Liver (tissue), 9 donors: ENCODE measurements around the gene CA14. TPM values are rescaled to one million over a fixed set of nuclear protein-coding genes. Genes with fewer than 3 reads are reported as not detected.

Experiments used
- DNase-seq: peaks from one replicate; pipeline ENCODE4 v3.0.0-alpha.2; 2017; ENCODE audit warnings: low spot score
- H3K27ac ChIP-seq, 2 donors: one replicate each; pipeline ENCODE4 v1.7.0; 2013; ENCODE audit warnings: inconsistent platforms in 2 of 2, low read length in 2 of 2, control low read depth in 1 of 2, low read depth in 1 of 2, mild to moderate bottlenecking in 1 of 2
- H3K27me3 ChIP-seq, 4 donors: one replicate each; pipeline versions ENCODE4 v1.6.1 to v1.7.0; 2013; ENCODE audit warnings: low read length in 3 of 4, inconsistent platforms in 1 of 4, mild to moderate bottlenecking in 1 of 4, moderate library complexity in 1 of 4; ENCODE audit not compliant: control insufficient read depth in 4 of 4, insufficient read depth in 4 of 4
- H3K36me3 ChIP-seq, 4 donors: one replicate each; pipeline versions ENCODE4 v1.6.1 to v1.7.0; 2013; ENCODE audit warnings: low read length in 3 of 4, mild to moderate bottlenecking in 3 of 4, low read depth in 1 of 4, moderate library complexity in 1 of 4; ENCODE audit not compliant: control insufficient read depth in 4 of 4, insufficient read depth in 3 of 4
- H3K4me1 ChIP-seq, 4 donors: one replicate each; pipeline versions ENCODE4 v1.6.1 to v1.7.0; 2013; ENCODE audit warnings: low read length in 3 of 4, mild to moderate bottlenecking in 3 of 4, moderate library complexity in 1 of 4; ENCODE audit not compliant: control insufficient read depth in 4 of 4, insufficient read depth in 4 of 4
- H3K4me3 ChIP-seq, 3 donors: one replicate each; pipeline versions ENCODE4 v1.6.1 to v1.7.0; 2013; ENCODE audit warnings: low read length in 3 of 3, control low read depth in 1 of 3, low read depth in 1 of 3, mild to moderate bottlenecking in 1 of 3
- H3K9ac ChIP-seq, 2 donors: one replicate each; pipeline ENCODE4 v1.7.0; 2013; ENCODE audit warnings: low read length in 2 of 2, mild to moderate bottlenecking in 2 of 2, moderate library complexity in 2 of 2, control low read depth in 1 of 2, low read depth in 1 of 2
- H3K9me3 ChIP-seq, 4 donors: one replicate each; pipeline versions ENCODE4 v1.6.1 to v1.7.0; 2013; ENCODE audit warnings: low read length in 3 of 4; ENCODE audit not compliant: control insufficient read depth in 4 of 4
- EGR1 ChIP-seq, 2 donors: IDR thresholded peaks; 2 replicates each; pipeline ENCODE4 v1.6.1; 2016 to 2018; ENCODE audit warnings: antibody characterized with exemption in 2 of 2, low read depth in 2 of 2
- FOXA1 ChIP-seq: IDR thresholded peaks from 2 replicates; pipeline ENCODE4 v1.6.1; 2016; ENCODE audit warnings: antibody characterized with exemption
- FOXA2 ChIP-seq: IDR thresholded peaks from 2 replicates; pipeline ENCODE4 v1.6.1; 2016; ENCODE audit warnings: antibody characterized with exemption
- GABPA ChIP-seq, 2 donors: IDR thresholded peaks in 1 of 2; conservative IDR thresholded peaks in 1 of 2; 2 replicates each; pipeline ENCODE4 v1.6.1; 2016; ENCODE audit warnings: antibody characterized with exemption in 2 of 2, mild to moderate bottlenecking in 1 of 2, moderate library complexity in 1 of 2
- HNF4A ChIP-seq, 2 donors: conservative IDR thresholded peaks; 2 replicates each; pipeline ENCODE4 v1.6.1; 2016; ENCODE audit warnings: antibody characterized with exemption in 2 of 2, mild to moderate bottlenecking in 2 of 2
- HNF4G ChIP-seq: IDR thresholded peaks from 2 replicates; pipeline ENCODE4 v1.6.1; 2016; ENCODE audit warnings: antibody characterized with exemption
- JUND ChIP-seq, 2 donors: IDR thresholded peaks; 2 replicates each; pipeline ENCODE4 v1.6.1; 2016; ENCODE audit warnings: antibody characterized with exemption in 2 of 2
- RAD21 ChIP-seq, 2 donors: IDR thresholded peaks; 2 replicates each; pipeline ENCODE4 v1.6.1; 2016; ENCODE audit warnings: antibody characterized with exemption in 2 of 2, mild to moderate bottlenecking in 2 of 2
- RXRA ChIP-seq, 2 donors: IDR thresholded peaks; 2 replicates each; pipeline ENCODE4 v1.6.1; 2017 to 2018; ENCODE audit warnings: antibody characterized with exemption in 2 of 2, mild to moderate bottlenecking in 1 of 2
- TAF1 ChIP-seq: conservative IDR thresholded peaks from 2 replicates; pipeline ENCODE4 v1.6.1; 2016; ENCODE audit warnings: antibody characterized with exemption, mild to moderate bottlenecking
- YY1 ChIP-seq: IDR thresholded peaks from 2 replicates; pipeline ENCODE4 v1.6.1; 2016; ENCODE audit warnings: antibody characterized with exemption, mild to moderate bottlenecking
- ZBTB33 ChIP-seq: IDR thresholded peaks from 2 replicates; pipeline ENCODE4 v1.6.1; 2016; ENCODE audit warnings: antibody characterized with exemption
- WGBS: extraction: QIAGEN DNeasy Blood & Tissue Kit; methylation state at CpG from one replicate; pipeline ENCODE4 v1.1.7; 2013; 5-methylcytosine and 5-hydroxymethylcytosine counted together
- polyA plus RNA-seq, 2 donors: library from polyadenylated mRNA; stranded (reverse) in 1 of 2; unstranded in 1 of 2; fragments of 200-250 nt in 1 of 2; fragments of >200 nt in 1 of 2; fragmentation: Nextera tagmentation in 1 of 2; extraction: Ambion mirVana in 1 of 2; gene quantifications; one replicate each; pipeline versions ENCODE4 v1.2.1 to v1.2.3, GENCODE V29; 2013 to 2015
- total RNA-seq, 2 donors: library from RNA; depleted of rRNA; stranded (reverse); fragments of >200 nt; gene quantifications; one replicate each; pipeline ENCODE4 v1.2.3, GENCODE V29; 2014
- TF ChIP-seq, protein P1 (sequence below): IDR thresholded peaks from 2 replicates; pipeline ENCODE4 v1.6.1; 2016; ENCODE audit warnings: antibody characterized with exemption
- TF ChIP-seq, protein P2 (sequence below): IDR thresholded peaks from 2 replicates; pipeline ENCODE4 v1.6.1; 2016; ENCODE audit warnings: antibody characterized with exemption
- TF ChIP-seq, protein P3 (sequence below): IDR thresholded peaks from 2 replicates; pipeline ENCODE4 v1.6.1; 2016; ENCODE audit warnings: antibody characterized with exemption, mild to moderate bottlenecking
- donor health status: healthy.
- donor health status: healthy.
- donor health status: healthy.
- donor health status: healthy.
- donor health status: healthy.

CA14 gene
- total and polyA plus RNA-seq, 4 donors: 0.22 to 2.7 (median 1.2) TPM

DNA sequence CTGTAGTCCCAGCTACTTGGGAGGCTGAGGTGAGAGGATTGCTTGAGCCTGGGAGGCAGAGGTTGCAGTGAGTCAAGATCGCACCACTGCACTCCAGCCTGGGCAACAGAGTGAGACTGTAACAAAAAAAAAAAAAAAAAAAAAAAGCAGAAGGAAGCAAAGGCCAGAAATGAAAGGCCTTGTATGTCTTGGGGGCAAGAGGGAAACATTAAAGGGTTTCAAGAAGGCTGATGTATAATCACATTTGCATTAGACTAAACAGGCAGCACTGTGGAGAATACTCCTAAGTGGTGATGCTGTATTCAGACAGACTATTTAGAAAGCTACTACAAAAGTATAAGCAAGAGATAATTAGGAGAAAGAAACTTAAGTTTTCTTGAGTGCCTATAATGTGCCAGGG lies 32.0 kb upstream of the CA14 start:
- no peaks in the 10 kb centered on the region for H3K4me1 ChIP-seq
- H3K36me3 ChIP-seq: peaks cover 7 to 34% (median 23%) of the 10 kb centered on the region in 4 donors
- TF ChIP-seq, protein P1, sequence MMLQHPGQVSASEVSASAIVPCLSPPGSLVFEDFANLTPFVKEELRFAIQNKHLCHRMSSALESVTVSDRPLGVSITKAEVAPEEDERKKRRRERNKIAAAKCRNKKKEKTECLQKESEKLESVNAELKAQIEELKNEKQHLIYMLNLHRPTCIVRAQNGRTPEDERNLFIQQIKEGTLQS: no peak
- TF ChIP-seq FOXA2: no peak
- H3K27me3 ChIP-seq: no peaks in the 10 kb centered on the region
- H3K9ac ChIP-seq: no peak overlapping the region
- no peak overlapping the region for H3K27ac ChIP-seq
- no peaks in the 10 kb centered on the region for H3K9me3 ChIP-seq
- no peak overlapping the region for H3K4me3 ChIP-seq
- no peak for DNase-seq
- 90% methylated on average over 1 of the region's 1 CpG for WGBS

- no peak for DNase-seq
- Histone ChIP-seq H3K9ac (no peak overlapping the region), H3K27ac (no peak overlapping the region), H3K4me3 (no peak overlapping the region), H3K9me3 (no peaks in the 10 kb centered on the region), H3K4me1 (no peaks in the 10 kb centered on the region), H3K36me3 (peaks cover 7 to 34% (median 24%) of the 10 kb centered on the region in 4 donors), H3K27me3 (no peaks in the 10 kb centered on the region)
- TF ChIP-seq FOXA1 (no peak), ZBTB33 (no peak), TAF1 (no peak), GABPA (IDR thresholded peaks at IDR 0.05 in 1 of 2, conservative IDR thresholded peaks at IDR 0.05 in 1 of 2) (no peak), HNF4A (conservative IDR thresholded peaks at IDR 0.05) (no peak), YY1 (no peak), JUND (IDR thresholded peaks at IDR 0.05) (no peak), HNF4G (no peak), EGR1 (IDR thresholded peaks at IDR 0.05; ENCODE audit: low read depth in 2 of 2) (no peak), RXRA (IDR thresholded peaks at IDR 0.05) (no peak), FOXA2 (no peak), RAD21 (IDR thresholded peaks at IDR 0.05) (no peak)
- TF ChIP-seq, protein P2, sequence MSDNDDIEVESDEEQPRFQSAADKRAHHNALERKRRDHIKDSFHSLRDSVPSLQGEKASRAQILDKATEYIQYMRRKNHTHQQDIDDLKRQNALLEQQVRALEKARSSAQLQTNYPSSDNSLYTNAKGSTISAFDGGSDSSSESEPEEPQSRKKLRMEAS: no peak
- TF ChIP-seq, protein P3, sequence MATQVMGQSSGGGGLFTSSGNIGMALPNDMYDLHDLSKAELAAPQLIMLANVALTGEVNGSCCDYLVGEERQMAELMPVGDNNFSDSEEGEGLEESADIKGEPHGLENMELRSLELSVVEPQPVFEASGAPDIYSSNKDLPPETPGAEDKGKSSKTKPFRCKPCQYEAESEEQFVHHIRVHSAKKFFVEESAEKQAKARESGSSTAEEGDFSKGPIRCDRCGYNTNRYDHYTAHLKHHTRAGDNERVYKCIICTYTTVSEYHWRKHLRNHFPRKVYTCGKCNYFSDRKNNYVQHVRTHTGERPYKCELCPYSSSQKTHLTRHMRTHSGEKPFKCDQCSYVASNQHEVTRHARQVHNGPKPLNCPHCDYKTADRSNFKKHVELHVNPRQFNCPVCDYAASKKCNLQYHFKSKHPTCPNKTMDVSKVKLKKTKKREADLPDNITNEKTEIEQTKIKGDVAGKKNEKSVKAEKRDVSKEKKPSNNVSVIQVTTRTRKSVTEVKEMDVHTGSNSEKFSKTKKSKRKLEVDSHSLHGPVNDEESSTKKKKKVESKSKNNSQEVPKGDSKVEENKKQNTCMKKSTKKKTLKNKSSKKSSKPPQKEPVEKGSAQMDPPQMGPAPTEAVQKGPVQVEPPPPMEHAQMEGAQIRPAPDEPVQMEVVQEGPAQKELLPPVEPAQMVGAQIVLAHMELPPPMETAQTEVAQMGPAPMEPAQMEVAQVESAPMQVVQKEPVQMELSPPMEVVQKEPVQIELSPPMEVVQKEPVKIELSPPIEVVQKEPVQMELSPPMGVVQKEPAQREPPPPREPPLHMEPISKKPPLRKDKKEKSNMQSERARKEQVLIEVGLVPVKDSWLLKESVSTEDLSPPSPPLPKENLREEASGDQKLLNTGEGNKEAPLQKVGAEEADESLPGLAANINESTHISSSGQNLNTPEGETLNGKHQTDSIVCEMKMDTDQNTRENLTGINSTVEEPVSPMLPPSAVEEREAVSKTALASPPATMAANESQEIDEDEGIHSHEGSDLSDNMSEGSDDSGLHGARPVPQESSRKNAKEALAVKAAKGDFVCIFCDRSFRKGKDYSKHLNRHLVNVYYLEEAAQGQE: no peak
- TF ChIP-seq, protein P1: no peak
- whole genome bisulfite sequencing: 90% methylated on average over 2 of the region's 2 CpGs
These were observed 31.1 kb upstream of the CA14 start for GRCh38 chr1:150226486-150226885.
